PC-9 (cell line): ENCODE data around the gene MOCS3. TPM values are rescaled to one million over a fixed set of nuclear protein-coding genes. Genes with fewer than 3 reads are reported as not detected.

Experiments used
- BruUV-seq: library from RNA; stranded (reverse); fragments of 400-500 nt; replicated peaks from 2 replicates; lab custom pipeline; 2021; lab: Mats Ljungman, UMichigan
- CTCF ChIA-PET: fragments of 300-600 bp; sonication (Branson Sonifier 250); formaldehyde crosslinking; loops from one replicate; lab custom pipeline; 2022; ENCODE audit warnings: antibody characterized with exemption; lab: Charles Lee
- POLR2A ChIA-PET: fragments of 300-600 bp; sonication (Branson Sonifier 250); formaldehyde crosslinking; loops from one replicate; lab custom pipeline; 2022; ENCODE audit warnings: antibody characterized with exemption; ENCODE audit not compliant: unreplicated experiment; lab: Charles Lee
- DNase-seq, 2 experiments: peaks; one replicate each; pipeline versions ENCODE4 v3.0.0 to v3.0.0-alpha.2; 2015 to 2022; ENCODE audit warnings: mixed read lengths in 1 of 2
- H2AFZ ChIP-seq: fragments of 200-600 bp; sonication (generic); 2 replicates; pipeline ENCODE4 v1.8.1; 2017; ENCODE audit warnings: antibody characterized with exemption
- H3F3A ChIP-seq: fragments of 200-600 bp; sonication (generic); 2 replicates; pipeline ENCODE4 v1.8.1; 2017; ENCODE audit warnings: antibody characterized with exemption, mild to moderate bottlenecking, low read depth; ENCODE audit not compliant: insufficient read depth
- H3K27ac ChIP-seq: fragments of 200-600 bp; sonication (generic); 2 replicates; pipeline ENCODE4 v1.6.1; 2016; ENCODE audit warnings: mixed run types
- H3K27me3 ChIP-seq: fragments of 200-600 bp; sonication (generic); 2 replicates; pipeline ENCODE4 v1.6.1; 2016; ENCODE audit warnings: low read depth, mixed run types; ENCODE audit not compliant: insufficient read depth
- H3K36me3 ChIP-seq: fragments of 200-600 bp; sonication (generic); 2 replicates; pipeline ENCODE4 v1.6.1; 2016; ENCODE audit warnings: low read depth, mixed run types
- H3K4me1 ChIP-seq: fragments of 200-600 bp; sonication (generic); replicated peaks from 2 replicates; pipeline ENCODE4 v1.6.1; 2016; ENCODE audit warnings: mixed run types; ENCODE audit not compliant: insufficient read depth
- H3K4me2 ChIP-seq: fragments of 200-600 bp; sonication (generic); 2 replicates; pipeline ENCODE4 v1.6.1; 2017; ENCODE audit warnings: mixed run types
- H3K4me3 ChIP-seq: fragments of 200-600 bp; sonication (generic); 2 replicates; pipeline ENCODE4 v1.6.1; 2016; ENCODE audit warnings: mixed run types
- H3K79me2 ChIP-seq: fragments of 200-600 bp; sonication (generic); 2 replicates; pipeline ENCODE4 v1.6.1; 2017; ENCODE audit warnings: low read depth, mixed run types
- H3K9me2 ChIP-seq: fragments of 200-600 bp; sonication (generic); 2 replicates; pipeline ENCODE4 v1.8.1; 2017; ENCODE audit warnings: mild to moderate bottlenecking; ENCODE audit not compliant: insufficient read depth
- H3K9me3 ChIP-seq: fragments of 200-600 bp; sonication (generic); 2 replicates; pipeline ENCODE4 v1.8.1; 2016; ENCODE audit warnings: low read depth; ENCODE audit not compliant: insufficient read depth
- H4K20me1 ChIP-seq: fragments of 200-600 bp; sonication (generic); 2 replicates; pipeline ENCODE4 v1.8.1; 2017; ENCODE audit not compliant: insufficient read depth
- CTCF ChIP-seq: fragments of 200-600 bp; sonication (generic); conservative IDR thresholded peaks from 2 replicates; pipeline ENCODE4 v1.6.1; 2017; ENCODE audit warnings: mixed run types, antibody characterized with exemption, mild to moderate bottlenecking, moderate library complexity
- EZH2 ChIP-seq: fragments of 200-600 bp; sonication (generic); IDR thresholded peaks from 2 replicates; pipeline ENCODE4 v1.8.0; 2017; ENCODE audit warnings: antibody characterized with exemption, low read depth
- intact Hi-C: fragments of 100-400 bp; cut with micrococcal nuclease; formaldehyde crosslinking; loops from one replicate; pipeline ENCODE4 v1.10.0; 2022; ENCODE audit not compliant: unreplicated experiment
- total RNA-seq: library from RNA; stranded (reverse); gene quantifications from 2 replicates; pipeline ENCODE4 v1.2.3, GENCODE V29; 2021

Gene MOCS3
- total RNA-seq, 1 experiment from 2014 or later: 4.8 TPM

GRCh38 chr20:50968289-50968688, 9.7 kb downstream of the MOCS3 start:
- Histone ChIP-seq H3K4me3 (no peak overlapping the region), H3K9me3 (no peaks in the 10 kb centered on the region), H3K27ac (no peak overlapping the region), H3K27me3 (peaks cover 9% of the 10 kb centered on the region; the same call in 1 of the 2 replicates), H3K4me1 (no peaks in the 10 kb centered on the region), H2AFZ (no peak overlapping the region), H3F3A (peaks cover 12% of the 10 kb centered on the region; the same call in 1 of the 2 replicates), H3K79me2 (no peaks in the 10 kb centered on the region), H4K20me1 (no peaks in the 10 kb centered on the region), H3K36me3 (no peaks in the 10 kb centered on the region), H3K4me2 (no peak overlapping the region), H3K9me2 (no peaks in the 10 kb centered on the region)
- TF ChIP-seq CTCF (no peak), EZH2 (no peak)
- DNase-seq: no peak
- ChIA-PET CTCF (no interaction called here), POLR2A (no interaction called here)
- BruUV-seq: no TSS peak
- intact Hi-C loops: no loop called here

- POLR2A ChIA-PET: no interaction called here
- no TSS peak for BruUV-seq
These were observed 10.8 kb downstream of the MOCS3 start for GRCh38 chr20:50969435-50969834.

GRCh38 chr20:50969912-50970311, 11.3 kb downstream of the MOCS3 start:
- peaks cover 9% of the 10 kb centered on the region; the same call in 1 of the 2 replicates for H3K27me3 ChIP-seq
- no peaks in the 10 kb centered on the region for H3K4me1 ChIP-seq
- no peak overlapping the region for H2AFZ ChIP-seq
- no peak for TF ChIP-seq EZH2
- TF ChIP-seq CTCF: no peak
- no TSS peak for BruUV-seq
- H3K4me2 ChIP-seq: no peak overlapping the region
- H3K79me2 ChIP-seq: no peaks in the 10 kb centered on the region
- ChIA-PET CTCF (interaction anchor here (0.6 kb wide), 1 partner anchor 400 kb away, joined by 9 read pairs; no protein-coding TSS in a partner anchor), POLR2A (no interaction called here)
- H3K27ac ChIP-seq: no peak overlapping the region
- H4K20me1 ChIP-seq: no peaks in the 10 kb centered on the region
- H3F3A ChIP-seq: no peaks in the 10 kb centered on the region
- H3K36me3 ChIP-seq: no peaks in the 10 kb centered on the region
- intact Hi-C loops: no loop called here
- no peak overlapping the region for H3K4me3 ChIP-seq
- H3K9me2 ChIP-seq: no peaks in the 10 kb centered on the region
- H3K9me3 ChIP-seq: no peaks in the 10 kb centered on the region
- DNase-seq: no peak

More at GRCh38 chr20:50969435-50969834, 10.8 kb downstream of the MOCS3 start:
- Histone ChIP-seq H3K4me2 (no peak overlapping the region), H3K9me3 (no peaks in the 10 kb centered on the region), H3K4me3 (no peak overlapping the region), H3K36me3 (no peaks in the 10 kb centered on the region), H3K9me2 (no peaks in the 10 kb centered on the region), H3K27ac (no peak overlapping the region), H3F3A (peaks cover 1% of the 10 kb centered on the region; the same call in 1 of the 2 replicates), H3K4me1 (no peaks in the 10 kb centered on the region), H3K79me2 (no peaks in the 10 kb centered on the region), H4K20me1 (no peaks in the 10 kb centered on the region), H3K27me3 (peaks cover 9% of the 10 kb centered on the region; the same call in 1 of the 2 replicates), H2AFZ (no peak overlapping the region)
- intact Hi-C loops: no loop called here
- no peak for DNase-seq
- TF ChIP-seq EZH2: no peak
- no peak for TF ChIP-seq CTCF
- CTCF ChIA-PET: interaction anchor here (0.6 kb wide), 1 partner anchor 400 kb away, joined by 9 read pairs; no protein-coding TSS in a partner anchor
